A549 (cell line): ENCODE measurements around the gene ZNF107.

Experiments used
- EP300 ChIP-seq, 2 experiments: fragments of >200 bp; sonication (Bioruptor Twin); formaldehyde crosslinking; IDR thresholded peaks; 2 replicates in 1 of 2; 3 replicates in 1 of 2; pipeline ENCODE4 v1.6.1; 2016 to 2017
- MAFK ChIP-seq: fragments of 450-650 bp; IDR thresholded peaks from 2 replicates; pipeline ENCODE4 v1.6.1; 2014; ENCODE audit not compliant: partially characterized antibody
- POLR2A ChIP-seq: IDR thresholded peaks from 2 replicates; pipeline ENCODE4 v1.6.1; 2012; ENCODE audit warnings: mild to moderate bottlenecking, low read length
- ZSCAN20 ChIP-seq: fragments of 250-450 bp; sonication (Bioruptor Pico); IDR thresholded peaks from 2 replicates; pipeline ENCODE4 v1.8.0; 2022; ENCODE audit warnings: mild to moderate bottlenecking, moderate library complexity
- TF ChIP-seq, protein P1 (sequence below): fragments of >200 bp; sonication (Bioruptor Twin); formaldehyde crosslinking; IDR thresholded peaks from 3 replicates; pipeline ENCODE4 v1.5.1; 2016
- TF ChIP-seq, protein P2 (sequence below): fragments of 250-450 bp; sonication (Bioruptor Pico); IDR thresholded peaks from 2 replicates; pipeline ENCODE4 v1.5.0; 2020; ENCODE audit warnings: low read depth, mild to moderate bottlenecking, moderate library complexity

DNA sequence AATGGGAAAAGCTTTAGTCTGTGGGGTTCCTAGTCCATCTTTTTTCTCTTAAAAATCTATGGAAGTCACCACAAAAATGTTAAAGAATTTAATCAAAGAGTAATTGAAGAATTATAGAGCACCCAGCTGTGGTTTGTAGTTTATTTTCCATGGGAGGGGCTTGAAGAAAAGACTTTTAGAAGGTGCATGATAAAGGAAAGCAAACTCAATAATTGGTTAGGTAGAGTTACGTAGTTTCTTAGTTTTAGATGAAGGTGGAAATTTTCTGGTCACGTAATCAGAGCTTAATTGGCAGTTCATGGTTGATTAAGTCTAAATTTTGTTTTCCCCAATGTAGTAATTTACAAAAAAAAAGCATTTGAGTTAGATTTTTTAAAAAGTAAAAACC lies 724 bp downstream of the ZNF107 start:
- TF ChIP-seq, protein P1, sequence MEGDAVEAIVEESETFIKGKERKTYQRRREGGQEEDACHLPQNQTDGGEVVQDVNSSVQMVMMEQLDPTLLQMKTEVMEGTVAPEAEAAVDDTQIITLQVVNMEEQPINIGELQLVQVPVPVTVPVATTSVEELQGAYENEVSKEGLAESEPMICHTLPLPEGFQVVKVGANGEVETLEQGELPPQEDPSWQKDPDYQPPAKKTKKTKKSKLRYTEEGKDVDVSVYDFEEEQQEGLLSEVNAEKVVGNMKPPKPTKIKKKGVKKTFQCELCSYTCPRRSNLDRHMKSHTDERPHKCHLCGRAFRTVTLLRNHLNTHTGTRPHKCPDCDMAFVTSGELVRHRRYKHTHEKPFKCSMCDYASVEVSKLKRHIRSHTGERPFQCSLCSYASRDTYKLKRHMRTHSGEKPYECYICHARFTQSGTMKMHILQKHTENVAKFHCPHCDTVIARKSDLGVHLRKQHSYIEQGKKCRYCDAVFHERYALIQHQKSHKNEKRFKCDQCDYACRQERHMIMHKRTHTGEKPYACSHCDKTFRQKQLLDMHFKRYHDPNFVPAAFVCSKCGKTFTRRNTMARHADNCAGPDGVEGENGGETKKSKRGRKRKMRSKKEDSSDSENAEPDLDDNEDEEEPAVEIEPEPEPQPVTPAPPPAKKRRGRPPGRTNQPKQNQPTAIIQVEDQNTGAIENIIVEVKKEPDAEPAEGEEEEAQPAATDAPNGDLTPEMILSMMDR: no peak
- no peak for TF ChIP-seq POLR2A
- no peak for TF ChIP-seq MAFK
- no peak for TF ChIP-seq EP300 (IDR thresholded peaks at IDR 0.05)
- TF ChIP-seq ZSCAN20: no peak
- TF ChIP-seq, protein P2, sequence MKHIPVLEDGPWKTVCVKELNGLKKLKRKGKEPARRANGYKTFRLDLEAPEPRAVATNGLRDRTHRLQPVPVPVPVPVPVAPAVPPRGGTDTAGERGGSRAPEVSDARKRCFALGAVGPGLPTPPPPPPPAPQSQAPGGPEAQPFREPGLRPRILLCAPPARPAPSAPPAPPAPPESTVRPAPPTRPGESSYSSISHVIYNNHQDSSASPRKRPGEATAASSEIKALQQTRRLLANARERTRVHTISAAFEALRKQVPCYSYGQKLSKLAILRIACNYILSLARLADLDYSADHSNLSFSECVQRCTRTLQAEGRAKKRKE: no peak
